CD4-positive, alpha-beta T cell treated with Interleukin-2 at 100 ng/mL for 4 hours (primary cell): Measurements from ENCODE around the gene CCDC69.
"Not testable (repeated sequence)": the region's sequence is repeated elsewhere in the genome, so short reads cannot be mapped to it uniquely, and the experiment has no call there.

Experiments
- DNase-seq: peaks from one replicate; pipeline ENCODE4 v3.0.0-alpha.2; 2020; ENCODE audit warnings: low spot score

Gene CCDC69, protein sequence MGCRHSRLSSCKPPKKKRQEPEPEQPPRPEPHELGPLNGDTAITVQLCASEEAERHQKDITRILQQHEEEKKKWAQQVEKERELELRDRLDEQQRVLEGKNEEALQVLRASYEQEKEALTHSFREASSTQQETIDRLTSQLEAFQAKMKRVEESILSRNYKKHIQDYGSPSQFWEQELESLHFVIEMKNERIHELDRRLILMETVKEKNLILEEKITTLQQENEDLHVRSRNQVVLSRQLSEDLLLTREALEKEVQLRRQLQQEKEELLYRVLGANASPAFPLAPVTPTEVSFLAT

DNA sequence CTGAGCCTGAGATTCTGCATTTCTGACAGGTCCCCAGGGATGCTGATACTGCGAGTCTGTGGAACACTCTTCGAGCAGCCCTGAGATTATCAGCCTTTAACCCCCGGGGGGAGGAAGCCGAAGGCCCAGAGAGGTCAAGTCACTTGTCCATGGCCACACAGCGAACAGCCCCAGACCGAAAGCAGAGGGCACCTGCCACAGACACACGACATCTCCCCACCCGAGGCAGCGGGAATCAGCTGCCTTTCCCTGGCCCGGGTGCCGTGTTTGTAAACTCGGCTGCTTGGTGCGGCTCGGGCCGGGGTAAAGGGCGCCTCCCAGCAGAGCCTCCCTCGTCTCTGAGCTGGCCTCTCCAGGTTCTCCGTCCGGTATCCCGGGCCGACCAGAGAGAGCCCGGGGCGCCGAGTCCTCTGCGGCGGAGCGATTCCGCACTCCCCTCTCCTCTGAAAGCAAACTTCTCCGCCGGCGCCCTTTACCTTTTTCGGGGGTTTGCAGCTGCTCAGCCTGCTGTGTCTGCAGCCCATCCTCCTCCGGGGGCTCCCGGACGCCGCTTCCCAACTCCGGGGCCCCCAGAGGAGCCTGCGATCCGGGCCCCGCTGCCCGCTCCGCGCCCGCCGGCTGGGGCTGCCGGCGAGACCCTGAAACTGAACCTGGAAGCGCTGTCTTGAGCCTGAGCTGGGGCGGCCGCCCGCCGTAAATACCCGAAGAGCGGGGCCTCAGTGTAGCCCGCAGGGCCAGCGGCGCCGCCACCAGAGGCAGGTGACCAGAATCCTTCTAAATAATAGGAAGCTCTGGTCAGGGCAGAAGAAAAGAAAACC is at the start of gene CCDC69:
CCDC69 (minus strand) TSS at position 646 of the 818 bp plus-strand sequence; CDS start at position 524, 122 bp downstream.
- peak; percentile 59 for DNase-seq

DNA sequence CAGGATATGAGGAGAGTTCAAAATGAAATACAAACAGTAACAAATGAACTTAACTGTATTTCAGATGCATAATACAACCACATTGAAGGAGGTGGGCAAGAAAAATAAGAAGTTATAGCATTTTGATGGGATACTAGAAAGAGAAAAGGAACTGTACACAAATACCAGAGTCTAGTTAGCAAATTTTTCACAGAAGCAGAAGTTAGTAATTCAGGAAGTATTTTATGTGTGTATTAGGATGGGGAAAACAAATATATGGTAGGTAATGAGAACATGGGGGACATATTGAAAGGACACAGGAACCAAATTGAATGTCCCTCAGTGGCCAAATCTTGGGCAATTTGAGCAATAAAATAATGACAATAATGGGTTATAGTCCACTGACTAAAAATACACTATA is 47.4 kb upstream of the CCDC69 start:
- DNase-seq: no peak

DNA sequence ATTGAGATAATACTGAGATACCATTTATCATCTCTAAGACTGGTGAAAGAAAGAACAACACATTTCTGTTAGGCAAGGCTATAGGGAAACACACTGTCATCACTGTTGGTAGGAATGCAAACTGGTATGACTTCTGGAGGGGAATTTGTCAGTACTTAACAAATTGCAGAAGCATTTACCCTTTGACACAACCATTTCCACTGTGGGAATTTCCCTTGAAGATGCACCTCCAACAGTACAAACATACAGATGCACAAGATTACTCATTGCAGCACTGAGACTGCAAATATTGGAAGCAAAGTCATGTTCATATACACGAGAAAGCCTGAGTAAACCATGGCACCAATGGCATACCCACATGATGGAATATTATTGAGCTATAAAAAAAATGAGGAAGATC is 46.7 kb upstream of the CCDC69 start:
- no peak for DNase-seq

DNA sequence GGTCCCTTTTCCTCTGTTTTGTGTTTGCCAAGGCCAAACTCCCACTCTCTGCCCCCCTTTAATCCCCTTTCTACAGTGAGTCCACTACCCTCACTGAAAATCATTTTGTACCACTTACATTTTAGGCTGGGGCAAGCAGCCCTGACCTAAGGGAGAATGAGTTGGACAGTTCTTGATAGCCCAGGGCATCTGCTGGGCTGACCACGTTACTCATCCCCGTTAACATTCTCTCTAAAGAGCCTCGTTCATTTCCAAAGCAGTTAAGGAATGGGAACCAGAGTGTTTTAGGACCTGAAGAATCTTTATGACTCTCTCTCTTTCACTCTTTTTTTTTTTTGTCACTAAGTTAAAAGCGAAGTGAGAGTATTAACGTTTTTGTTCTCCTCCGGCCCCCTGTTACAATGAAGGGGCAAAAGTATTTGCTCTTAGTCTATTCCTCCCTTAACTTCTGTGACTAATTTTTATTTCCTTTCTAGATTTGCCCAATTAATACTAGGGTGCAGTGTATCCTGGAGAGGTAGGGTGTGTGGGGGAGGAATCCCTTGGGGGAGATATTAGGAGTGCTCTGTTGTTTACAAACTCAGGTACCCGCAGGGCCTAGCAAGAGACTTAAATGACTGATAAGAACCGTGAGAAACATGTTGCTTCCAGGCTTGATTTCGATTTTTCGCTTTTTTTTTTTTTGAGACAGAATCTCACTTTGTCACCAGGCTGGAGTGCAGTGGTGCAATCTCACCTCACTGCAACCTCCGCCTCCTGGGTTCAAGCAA is 43.8 kb upstream of the CCDC69 start:
- no peak for DNase-seq

DNA sequence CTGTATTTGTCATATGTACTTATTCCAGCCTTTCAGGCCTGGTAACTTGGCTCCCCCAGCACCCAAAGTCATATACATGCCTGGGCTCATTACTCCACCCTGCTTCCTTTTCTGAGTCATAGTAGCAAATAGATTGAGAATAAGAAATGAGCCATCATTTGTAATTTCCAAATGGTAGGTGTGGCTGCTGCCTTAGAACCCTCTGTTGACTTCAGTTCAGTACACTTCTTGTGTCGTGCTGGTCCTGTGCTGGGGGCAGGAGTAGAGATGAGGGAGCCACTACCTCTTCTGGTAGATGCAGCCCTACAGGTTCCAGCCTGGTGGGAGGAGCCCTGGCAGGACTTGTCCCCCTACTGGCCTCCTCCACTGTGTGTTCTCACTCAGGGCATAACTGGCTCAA is 40.2 kb upstream of the CCDC69 start:
- DNase-seq: no peak

DNA sequence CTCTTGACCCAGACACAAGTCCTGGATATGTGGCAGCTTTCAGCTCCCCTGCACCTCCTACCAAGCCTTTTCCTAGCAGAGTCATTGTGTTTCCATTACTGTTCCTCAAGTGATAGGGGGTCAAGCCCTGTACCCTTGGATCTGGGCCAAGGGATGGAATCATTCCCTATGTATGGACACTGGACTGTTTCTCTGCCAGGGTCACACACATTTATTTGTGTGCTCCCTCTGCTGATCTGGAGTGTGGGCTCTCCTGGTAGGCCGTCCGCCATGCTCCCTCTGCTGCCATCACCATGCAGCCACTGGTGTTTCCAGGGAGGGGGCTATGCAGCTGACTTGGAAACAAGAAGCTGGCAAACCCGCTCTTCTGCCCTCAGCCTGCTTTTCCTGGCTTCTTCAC is 38.6 kb upstream of the CCDC69 start:
- DNase-seq: no peak

DNA sequence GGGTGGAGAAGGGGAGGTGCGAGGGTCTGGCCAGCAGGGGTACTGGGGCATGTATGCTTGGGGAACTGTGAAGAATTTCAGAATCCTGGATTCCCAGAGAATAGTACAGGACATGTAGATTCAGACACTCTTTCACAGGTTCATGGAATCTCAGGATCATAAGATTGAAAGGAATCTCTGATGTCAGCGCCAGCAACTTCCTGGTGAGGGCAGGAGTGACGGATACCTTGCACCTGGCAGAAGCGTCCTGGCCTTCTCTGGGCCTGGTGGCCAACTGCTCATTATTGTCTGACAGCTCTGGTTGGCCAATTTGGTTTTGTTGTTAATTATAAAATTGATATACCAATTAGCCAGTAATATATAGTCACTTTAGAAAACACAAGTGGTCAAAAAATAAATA is 36.0 kb upstream of the CCDC69 start:
- no peak for DNase-seq

DNA sequence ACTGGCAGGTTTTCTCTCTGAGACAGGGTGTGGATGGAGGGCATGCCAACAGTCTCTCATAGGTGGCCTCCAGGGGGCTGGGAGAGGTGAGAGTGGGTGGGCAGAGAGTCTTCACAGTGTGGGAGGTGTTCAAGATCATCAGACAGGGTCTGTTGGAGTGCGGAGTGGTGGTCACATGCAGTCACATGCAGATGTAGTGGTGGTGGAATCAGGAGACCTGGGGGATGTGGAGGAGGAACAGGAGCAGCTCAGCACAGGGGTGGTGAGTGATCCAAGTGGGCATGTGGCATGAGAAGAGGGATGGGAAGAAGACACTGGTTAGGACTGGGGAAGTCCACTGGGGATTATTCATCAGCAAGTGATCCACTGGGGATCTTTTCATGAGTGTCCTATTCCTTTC is 34.9 kb upstream of the CCDC69 start:
- DNase-seq: no peak

DNA sequence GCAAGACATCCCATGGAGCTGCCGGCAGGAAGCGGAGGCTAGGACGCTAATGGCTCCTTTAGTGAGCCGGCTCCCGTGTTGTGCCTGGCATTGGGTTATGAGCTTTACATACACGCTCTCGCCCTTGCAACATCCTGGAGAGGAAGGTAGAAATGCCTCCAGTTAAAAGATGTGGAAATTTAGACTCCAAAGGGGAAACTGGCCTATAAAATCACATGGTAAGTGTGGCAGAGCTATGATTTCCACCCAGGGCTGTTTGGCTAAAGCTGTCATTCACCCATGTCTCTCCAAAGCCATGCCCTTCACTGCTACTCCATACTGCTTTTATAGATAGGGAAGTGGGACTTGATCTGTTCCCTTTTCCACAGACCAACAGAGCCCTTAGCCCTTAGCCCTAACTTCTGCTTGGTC is 34.3 kb upstream of the CCDC69 start:
- DNase-seq: no peak

DNA sequence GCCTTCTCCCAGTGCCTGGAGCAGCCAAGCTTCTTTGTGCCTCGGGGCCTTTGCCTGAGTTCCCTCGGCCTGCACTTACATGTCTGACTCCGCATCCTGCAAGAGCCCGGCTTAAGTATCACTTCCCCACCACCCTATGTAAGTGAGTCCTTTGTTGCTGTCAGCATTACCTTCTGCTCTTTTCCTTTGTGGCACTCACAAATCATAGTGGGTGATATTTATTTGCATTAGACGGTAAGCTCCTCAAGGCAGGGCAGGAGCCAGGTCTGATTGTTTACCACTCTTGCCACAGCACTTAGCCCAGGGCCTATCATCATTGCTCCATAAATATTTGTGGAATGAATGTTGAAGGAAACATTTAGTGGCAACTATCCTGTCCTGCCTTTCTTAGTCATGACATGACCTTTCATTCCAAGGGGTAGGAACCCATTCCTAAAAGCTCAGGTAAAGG is 33.9 kb upstream of the CCDC69 start:
- DNase-seq: no peak

DNA sequence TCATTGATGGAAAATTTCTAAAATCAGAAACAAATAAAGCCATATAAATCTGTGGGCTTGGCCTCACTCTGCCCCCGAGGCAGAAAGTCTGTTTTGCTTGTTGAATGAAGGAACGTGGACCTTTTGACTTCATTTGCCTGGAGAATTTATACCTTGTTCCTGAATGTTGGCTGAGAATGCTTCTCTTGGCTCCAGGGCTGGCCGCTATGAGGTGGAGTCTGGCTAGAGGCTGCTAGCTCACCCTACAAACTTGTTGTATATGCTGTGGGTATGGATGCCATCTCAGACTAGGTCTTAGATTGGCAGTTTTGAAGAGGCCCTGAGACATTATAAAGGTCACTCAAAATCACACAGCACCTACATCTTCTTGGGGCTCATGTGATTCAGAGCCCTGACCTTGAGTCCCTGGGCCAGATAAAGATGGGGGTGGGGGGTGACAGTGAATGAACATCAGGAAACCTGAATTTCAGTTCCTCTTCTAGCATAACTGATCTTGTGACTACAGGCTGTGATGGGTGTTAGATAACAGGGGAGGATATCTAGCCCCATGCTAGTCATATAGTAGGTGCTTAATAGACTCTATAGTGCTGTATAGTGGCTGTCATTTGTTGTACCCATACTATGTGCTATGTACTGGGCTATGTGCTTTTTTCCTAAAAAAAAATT is 31.9 kb upstream of the CCDC69 start:
- no peak for DNase-seq

DNA sequence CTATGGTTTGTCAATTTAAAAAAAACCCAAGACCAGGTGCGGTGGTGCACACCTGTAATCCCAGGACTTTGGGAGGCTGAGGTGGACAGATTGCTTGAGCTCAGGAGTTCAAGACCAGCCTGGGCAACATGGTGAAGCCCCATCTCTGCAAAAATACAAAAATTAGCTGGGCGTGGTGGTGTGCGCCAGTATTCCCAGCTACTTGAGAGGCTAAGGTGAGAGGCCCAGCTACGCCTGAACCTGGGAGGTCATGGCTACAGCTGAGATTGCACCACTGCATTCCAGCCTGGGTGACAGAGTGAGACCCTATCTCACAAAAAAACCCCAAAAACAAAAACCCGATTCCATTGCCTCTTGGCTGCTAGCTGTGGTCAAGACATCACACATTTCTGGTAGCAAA is 31.1 kb upstream of the CCDC69 start:
- not testable (repeated sequence) for DNase-seq

DNA sequence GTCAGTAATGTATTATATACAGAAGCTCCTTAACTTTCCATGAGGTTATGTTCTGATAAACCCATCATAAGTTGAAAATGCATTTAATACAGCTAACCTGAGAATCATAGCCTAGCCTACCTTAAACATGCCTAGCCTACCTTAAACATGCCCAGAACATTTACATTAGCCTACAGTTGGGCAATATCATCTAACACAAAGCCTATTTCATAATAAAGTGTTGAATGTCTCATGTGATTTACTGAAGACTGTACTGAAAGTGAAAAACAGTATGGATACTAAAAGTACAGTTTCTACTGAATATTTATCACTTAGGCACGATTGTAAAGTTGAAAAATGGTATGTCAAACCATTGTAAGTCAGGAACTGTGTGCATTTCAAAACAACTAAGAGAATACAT is 30.7 kb upstream of the CCDC69 start:
- DNase-seq: no peak

DNA sequence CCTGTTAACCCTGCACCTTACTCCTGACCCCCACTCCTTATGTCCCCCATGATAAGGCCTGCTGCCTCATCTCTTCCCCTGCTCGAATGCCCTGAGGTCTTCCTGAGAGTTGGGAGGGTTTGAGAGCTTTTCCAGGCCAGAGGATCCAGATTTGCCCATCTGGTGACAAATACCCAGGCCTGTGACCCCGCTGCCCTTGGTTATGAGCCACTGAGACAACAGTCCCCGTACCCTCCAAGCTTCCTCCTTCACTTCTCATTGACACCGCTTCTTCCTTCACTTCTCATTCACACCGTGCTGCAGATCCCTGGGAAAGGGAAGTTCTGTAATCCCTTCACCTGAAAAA is 29.7 kb upstream of the CCDC69 start:
- DNase-seq: no peak

DNA sequence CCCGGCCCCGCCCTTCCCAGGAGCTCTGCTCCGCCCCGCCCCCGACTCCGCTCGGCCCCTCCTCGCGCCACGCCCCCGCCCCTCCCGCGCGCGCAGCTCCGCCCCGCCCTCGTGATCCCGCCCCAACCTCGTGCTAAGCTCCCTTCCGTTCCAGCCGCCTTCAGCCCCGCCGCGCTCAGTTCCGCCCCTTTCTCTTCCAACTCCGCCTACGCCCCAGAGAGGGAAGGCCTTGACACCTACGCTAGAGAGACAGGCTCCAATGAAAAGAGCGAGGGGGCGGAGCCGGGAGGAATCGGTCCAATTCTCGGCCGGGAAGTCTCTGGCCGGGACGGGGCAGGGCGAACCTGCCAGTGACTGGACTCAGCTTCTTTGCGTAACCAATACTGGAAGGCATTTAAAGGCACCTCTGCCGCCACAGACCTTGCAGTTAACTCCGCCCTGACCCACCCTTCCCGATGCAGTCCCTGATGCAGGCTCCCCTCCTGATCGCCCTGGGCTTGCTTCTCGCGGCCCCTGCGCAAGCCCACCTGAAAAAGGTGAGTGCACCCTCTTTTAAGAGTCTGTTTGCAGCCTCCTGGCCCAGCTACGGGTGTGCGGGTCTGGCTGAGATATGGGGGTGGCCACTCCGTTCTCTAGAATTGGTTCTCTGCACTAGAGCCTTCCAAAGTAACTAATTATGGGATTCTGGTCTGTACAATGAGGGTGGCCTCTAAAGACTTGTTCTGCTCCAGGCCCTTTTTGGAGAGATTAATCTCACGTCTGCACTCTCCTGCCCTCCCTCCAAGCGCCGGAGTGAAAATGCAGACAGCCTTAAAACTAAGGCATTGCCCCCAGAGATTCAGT is 29.1 kb upstream of the CCDC69 start, which contains the start of gene GM2A:
GM2A (plus strand) TSS at position 424 of the 843 bp plus-strand sequence; CDS start at position 456, 32 bp downstream.
- peak; percentile 99 for DNase-seq

DNA sequence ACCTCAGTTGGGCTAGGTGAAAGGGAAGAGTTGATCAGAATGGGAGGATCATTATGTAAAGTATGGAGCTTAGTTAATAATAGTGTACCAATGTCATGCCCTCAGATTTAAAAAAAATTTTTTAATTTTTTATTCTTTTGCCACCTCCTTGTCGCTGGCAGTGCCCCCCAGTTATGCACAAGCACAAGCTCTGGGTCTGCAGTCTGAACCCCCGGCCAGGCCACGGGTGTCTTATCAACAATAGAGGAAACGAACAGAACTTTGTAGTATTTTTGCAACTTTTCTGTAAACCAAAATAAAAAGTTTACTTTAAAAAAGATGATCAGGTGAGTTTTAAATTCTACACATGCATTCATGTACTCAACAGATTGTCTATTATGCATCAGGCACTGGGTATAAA is 27.7 kb upstream of the CCDC69 start:
- no peak for DNase-seq

DNA sequence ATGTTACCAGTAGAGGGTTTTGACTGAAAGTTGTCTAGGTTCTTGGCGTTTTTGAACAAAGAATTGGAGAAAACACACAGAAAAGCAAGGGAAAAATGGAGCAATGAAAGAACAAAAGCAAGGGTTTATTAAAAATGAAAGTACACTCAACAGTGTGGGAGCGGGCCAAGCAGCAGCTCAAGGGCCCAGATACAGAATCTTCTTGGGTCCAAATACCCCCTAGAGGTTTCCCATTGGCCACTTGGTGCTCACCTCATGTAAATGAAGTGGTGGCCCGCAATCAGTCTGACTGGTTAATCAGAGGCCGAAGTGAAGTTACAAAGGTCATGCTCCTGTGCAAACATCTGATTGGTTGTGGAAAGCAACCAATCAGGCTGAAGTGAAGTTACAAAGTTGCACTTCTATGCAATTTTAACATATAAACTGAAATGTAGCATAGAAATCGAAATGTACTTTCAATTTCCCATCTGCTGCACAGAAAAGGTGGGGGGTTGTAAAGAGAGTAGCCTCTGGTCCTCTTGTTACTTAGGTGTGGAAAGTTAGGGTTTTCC is 27.2 kb upstream of the CCDC69 start:
- DNase-seq: peak; percentile 59

DNA sequence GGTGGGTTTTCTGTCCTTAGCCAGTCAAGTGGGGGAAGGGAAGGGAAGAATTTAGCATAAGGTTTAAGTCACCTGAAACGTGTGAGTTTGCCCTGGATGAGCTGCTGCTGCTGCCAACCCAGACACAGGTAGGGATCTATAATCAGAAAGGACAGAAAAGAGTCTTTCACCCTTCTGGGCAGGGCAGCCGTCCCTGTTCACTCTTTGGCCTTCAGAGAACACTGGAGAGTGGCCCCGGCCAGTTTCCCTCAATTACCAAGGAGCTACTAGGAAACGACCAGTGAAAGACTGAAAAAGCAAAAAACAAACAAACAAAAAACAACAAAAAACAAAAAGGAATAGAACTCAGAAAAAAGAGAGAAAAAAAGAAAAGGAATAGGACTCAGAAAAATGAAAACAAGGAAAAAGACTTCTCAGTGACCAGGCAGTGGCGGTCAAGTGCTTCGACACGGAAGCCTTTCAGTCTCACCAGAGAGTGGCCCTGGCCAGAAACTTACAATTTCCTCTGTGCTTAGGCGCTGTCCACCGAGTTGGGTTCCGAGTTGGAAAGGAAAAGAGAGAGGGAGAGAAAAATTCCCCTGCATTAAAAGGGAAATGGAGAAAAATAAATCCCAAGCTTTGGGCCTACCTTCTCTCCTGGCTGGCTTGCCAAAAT is 26.6 kb upstream of the CCDC69 start:
- DNase-seq: no peak

DNA sequence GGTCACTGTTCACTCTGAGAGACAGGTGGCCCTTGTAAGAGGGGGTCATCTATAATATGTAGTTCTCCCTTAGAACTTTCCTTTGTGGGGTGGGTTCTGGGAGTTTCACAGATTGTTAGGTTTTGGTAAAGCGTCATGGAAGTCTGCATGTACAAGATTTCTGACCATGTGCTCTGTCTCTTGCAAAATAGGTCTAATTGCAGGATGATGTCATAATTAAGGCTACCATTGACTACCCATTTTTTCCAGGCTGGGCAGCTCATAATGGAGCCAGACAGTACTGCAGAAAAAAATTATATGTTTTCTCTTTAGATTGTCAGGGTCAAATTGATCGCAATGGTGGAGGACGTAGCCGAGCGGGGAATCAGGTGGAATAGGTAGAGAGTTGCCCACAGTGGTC is 25.4 kb upstream of the CCDC69 start:
- no peak for DNase-seq

DNA sequence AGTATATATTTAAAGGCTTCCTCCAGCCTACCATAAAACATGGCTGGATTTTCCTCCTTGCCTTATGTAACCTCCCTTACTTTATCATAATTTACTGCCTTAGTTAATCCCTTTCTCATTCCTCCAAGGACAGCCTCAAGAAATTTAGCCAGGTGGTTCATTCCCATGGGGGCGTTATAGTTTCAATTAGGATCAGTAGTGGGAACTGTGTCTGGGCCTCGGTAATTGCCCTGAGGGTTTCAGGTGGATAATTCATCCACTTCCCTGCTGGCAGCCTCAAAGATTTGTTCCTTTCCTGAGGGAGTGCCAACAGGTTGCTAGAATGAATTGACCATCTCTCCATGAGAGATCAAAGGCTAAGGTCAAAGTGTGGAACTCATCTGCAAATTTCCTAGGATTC is 24.8 kb upstream of the CCDC69 start:
- DNase-seq: no peak
